OCI-LY3 (cell line): ENCODE results near the gene ZBTB24.

ENCODE experiments used
- EZH2phosphoT487 ChIP-seq: fragments of 200-600 bp; shearing (Covaris generic); IDR thresholded peaks from 2 replicates; pipeline ENCODE4 v1.6.1; 2018; ENCODE audit warnings: antibody characterized with exemption, mixed run types, low read depth
- TF ChIP-seq, protein P1 (sequence below): fragments of 200-600, 300-600 bp; sonication (generic); IDR thresholded peaks from 2 replicates; pipeline ENCODE4 v1.5.1; 2014; ENCODE audit warnings: antibody characterized with exemption, low read length, low read depth

GRCh38 chr6:109513571-109514071, 30.6 kb upstream of the ZBTB24 start:
- TF ChIP-seq, protein P1, sequence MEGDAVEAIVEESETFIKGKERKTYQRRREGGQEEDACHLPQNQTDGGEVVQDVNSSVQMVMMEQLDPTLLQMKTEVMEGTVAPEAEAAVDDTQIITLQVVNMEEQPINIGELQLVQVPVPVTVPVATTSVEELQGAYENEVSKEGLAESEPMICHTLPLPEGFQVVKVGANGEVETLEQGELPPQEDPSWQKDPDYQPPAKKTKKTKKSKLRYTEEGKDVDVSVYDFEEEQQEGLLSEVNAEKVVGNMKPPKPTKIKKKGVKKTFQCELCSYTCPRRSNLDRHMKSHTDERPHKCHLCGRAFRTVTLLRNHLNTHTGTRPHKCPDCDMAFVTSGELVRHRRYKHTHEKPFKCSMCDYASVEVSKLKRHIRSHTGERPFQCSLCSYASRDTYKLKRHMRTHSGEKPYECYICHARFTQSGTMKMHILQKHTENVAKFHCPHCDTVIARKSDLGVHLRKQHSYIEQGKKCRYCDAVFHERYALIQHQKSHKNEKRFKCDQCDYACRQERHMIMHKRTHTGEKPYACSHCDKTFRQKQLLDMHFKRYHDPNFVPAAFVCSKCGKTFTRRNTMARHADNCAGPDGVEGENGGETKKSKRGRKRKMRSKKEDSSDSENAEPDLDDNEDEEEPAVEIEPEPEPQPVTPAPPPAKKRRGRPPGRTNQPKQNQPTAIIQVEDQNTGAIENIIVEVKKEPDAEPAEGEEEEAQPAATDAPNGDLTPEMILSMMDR = no peak
- TF ChIP-seq EZH2phosphoT487 = no peak
